HG02571 (cell line): ENCODE results near the gene LYPLAL1.
"Not testable (repeated sequence)": the region's sequence is repeated elsewhere in the genome, so short reads cannot be mapped to it uniquely, and the experiment has no call there.

Experiments used
- ATAC-seq: cut with Tn5 transposase; IDR thresholded peaks from one replicate; pipeline ENCODE4 v1.9.1; 2021; ENCODE audit warnings: mild to moderate bottlenecking, moderate library complexity; ENCODE audit not compliant: unreplicated experiment

LYPLAL1 gene

GRCh38 chr1:219161371-219161770 is 12.3 kb upstream of the LYPLAL1 start:
- no peak for ATAC-seq

GRCh38 chr1:219163401-219163954 is 10.2 kb upstream of the LYPLAL1 start:
- ATAC-seq: no peak

- ATAC-seq: no peak
These were observed 2.3 kb upstream of the LYPLAL1 start for GRCh38 chr1:219171192-219171935.

DNA sequence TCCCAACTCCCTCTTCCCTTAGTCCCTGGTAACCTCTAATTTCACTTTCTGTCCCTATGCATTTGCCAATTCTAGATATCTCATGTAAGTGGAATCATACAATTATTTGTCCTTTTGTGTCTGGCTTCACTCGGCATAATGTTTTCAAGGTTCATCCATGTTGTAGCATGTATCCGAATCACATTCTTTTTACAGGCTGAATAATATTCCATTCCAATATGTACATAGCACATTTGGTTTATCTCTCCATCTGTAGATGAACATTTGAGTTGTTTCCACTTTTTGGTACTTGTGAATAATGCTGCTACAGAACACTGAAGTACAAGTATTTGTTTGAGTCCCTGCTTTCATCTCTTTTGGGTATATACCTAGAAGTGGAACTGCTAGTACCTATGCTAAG is 857 bp upstream of the LYPLAL1 start:
- no peak for ATAC-seq

GRCh38 chr1:219173434-219173757 is 282 bp upstream of the LYPLAL1 start:
- no peak for ATAC-seq

- ATAC-seq: peak; percentile 37
These were observed 958 bp downstream of the LYPLAL1 start for GRCh38 chr1:219174460-219175211.

- no peak for ATAC-seq
These were observed 1.5 kb downstream of the LYPLAL1 start for GRCh38 chr1:219175212-219175564.

DNA sequence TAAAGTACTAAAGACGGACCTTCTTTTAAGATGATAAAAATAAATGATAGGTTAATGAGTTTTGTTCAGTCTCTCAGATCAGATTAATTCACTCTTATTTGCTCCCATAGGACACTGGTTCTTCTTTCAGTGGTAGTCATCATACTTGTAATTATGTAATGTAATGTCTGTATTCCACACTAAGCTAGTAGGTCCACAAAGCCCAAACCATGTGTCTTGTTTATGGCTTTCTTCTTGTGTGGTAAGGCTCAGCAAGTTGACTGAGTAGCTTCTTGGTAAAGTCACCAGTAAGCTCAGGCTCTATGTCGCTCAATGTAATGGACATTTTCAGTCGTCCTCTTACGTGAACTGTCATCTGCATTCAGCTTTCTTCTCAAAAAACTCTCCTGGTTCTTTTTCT is 2.5 kb downstream of the LYPLAL1 start:
- no peak for ATAC-seq

GRCh38 chr1:219177363-219177762 is 3.7 kb downstream of the LYPLAL1 start:
- ATAC-seq: no peak

GRCh38 chr1:219177940-219178339 is 4.3 kb downstream of the LYPLAL1 start:
- no peak for ATAC-seq

DNA sequence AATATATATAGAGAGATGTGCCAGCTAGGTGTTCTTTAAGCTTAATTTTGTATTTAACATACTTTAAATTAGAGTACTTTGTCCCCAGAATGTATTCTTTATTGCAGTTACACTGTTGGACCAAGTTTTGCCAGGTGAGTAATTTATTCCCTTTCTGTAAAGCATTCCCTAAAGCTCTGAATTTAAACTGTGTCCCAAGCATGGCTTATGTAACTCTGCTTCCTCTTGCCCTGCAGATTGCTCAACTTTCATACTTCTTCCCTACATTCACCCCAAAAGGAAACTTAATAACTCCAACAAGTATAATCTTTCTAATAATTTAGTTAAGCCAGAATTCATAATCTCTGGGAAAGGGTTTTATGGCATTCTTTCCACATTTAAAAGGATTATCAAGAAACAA is 5.6 kb downstream of the LYPLAL1 start:
- no peak for ATAC-seq

DNA sequence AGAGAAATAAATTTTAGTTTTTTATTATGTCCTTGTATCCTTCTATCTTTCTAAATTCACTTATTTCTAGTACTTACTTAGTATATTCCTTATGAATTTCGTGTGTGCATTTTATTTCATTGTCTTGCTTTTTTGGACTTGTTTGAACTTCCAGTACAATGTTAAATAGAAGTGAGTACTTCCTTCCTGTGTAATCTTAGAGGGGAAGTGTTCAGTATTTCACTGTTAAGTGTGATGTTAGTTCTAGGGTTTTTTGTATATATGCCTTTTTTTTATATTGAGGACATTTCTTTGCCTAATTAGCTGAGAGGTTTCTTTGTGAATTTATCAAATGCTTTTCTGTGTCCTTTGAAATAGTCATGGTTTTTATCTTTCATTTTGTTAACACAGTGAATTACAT is 10.7 kb downstream of the LYPLAL1 start:
- no peak for ATAC-seq

DNA sequence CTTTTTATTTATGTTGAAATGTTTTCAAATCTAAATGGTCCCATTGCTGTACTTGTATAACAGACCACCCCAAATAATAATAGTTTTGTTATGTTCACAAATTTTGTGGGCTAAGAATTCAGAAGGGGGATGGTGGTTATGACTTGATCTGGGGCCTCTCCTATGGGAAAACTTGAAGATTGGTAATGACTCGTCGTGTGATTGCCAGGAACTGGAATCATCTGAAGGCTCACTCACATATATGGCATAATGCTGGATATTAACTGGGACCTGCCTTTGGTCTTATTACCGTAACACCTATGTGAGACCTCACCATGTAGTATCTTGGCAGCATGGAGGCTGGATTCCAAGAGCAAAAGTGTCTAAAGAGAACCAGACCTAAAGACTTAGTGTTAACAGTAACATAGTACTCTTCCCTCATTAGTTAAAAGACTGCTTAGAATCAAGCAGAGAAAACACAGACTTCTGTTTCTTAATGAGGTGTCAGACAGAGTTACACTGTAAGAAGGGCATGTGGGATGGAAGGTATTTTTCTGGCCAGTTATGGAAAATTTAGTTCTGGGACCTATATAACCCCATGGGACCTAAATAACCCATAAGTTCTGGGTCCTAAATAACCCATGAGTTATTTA is 11.9 kb downstream of the LYPLAL1 start:
- no peak for ATAC-seq

DNA sequence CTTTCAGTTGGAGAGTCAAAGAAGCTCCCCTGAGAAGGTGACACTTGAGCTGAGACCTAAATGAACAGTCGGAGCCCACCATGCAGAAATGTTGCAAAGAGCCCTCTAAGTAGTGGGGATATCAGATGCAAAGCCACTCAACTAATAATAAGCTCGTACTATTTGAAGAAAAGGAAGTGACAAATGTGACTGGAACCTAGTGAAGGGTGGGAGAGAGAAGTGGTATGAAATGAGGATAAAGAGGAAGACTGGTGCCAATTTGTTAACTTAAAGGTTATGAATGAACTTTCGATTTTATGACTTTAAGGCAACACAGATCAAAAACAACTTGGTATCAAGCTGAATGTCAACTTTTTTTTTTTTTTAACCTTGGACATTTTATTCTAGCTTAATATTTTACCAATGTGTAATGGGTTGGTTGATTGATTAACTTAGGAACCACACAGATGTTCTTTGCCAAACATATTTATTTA is 14.7 kb downstream of the LYPLAL1 start:
- peak; percentile 24 for ATAC-seq

GRCh38 chr1:219189021-219189824 is 15.5 kb downstream of the LYPLAL1 start:
- peak; percentile 68 for ATAC-seq

DNA sequence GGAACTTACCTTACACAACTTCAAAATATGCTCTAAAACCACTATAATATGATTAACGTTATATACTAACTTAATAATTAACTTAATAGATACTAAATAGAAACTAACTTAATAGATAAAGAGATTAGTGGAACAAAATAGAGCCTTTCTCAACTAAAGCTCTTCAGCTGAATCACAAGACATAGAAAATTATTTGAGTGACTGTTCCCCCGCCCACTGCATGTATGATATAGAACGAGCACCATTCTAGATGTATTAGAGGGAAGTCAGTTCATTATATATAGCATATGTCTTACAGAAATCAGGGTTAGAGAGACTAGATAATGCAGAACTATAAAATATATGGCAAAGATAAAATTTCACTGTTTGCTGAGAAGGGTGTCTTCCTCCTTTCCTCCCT is 16.3 kb downstream of the LYPLAL1 start:
- no peak for ATAC-seq

DNA sequence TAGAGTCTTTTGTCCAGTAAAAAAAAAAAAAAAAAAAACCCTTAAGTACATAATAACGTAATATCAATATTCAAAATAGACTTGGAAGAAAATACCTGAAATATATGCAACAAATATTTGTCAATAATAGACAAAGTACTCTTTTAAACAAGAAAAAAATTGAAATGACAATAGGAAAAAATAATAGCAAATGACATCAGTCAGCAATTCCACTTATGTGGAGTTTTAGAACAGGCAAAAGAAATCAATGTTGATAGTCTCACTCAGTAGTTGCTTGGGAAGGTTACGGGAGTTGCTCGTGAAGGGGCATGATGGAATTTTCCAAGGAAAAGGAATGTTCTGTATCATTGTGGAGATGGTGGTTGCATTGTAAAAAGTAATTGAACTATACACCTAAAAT is 16.9 kb downstream of the LYPLAL1 start:
- ATAC-seq: no peak

- not testable (repeated sequence) for ATAC-seq
These were observed 22.2 kb downstream of the LYPLAL1 start for GRCh38 chr1:219195833-219196232.

DNA sequence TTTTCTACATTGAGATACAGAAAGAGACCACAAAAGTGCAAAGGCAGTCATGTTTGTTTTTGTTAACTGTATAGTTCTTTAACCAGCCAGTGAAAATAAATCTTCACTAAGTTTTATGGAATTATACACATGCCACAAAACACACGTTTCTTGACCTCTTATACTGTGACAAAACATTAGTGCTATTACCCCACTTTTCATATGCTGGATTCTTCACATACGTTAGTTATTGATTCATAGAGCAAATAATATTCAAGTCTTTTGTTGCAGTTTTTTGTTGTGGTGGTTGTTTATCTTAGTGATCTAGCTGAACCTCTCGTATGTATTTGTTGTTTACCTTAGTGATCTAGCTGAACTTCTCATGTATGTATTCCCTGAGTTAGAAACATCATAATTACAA is 28.0 kb downstream of the LYPLAL1 start:
- no peak for ATAC-seq

DNA sequence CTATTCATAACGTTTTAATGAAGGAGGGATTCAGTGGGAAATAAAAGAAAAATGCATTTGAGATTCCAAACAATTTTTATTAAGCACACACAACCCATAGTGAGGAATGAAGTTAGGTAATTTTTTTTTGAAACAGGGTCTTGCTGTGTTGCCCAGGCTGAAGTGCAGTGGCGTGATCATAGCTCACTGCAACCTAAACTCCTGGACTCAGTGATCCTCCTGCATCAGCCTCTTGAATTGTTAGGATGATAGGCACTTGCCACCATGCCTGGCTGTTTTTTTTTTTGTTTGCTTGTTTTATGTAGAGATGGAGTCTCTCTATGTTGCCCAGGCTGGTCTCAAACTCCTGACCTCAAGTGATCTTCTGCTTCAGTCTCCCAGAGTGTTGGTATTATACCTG is 28.9 kb downstream of the LYPLAL1 start:
- ATAC-seq: no peak

DNA sequence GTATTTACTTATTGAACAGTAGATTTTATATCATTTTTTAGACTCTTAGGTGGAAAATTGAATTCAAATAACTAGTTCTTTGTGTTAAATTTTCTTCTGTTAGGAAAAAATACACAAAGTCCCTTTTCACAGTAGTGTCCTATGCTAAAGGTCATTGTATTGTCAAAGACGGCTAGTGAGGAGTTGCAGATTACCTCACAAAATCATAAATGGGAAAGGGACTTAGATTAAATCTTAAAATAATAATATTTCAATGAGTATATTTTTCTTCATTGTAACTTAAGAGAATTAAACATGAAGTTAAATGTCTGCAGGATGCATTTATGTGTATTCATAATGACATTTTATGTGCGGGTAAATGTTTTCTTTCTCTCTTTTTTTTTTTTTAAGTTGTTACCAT is 32.7 kb downstream of the LYPLAL1 start:
- no peak for ATAC-seq
